ENCODE results near the gene CORO7.

The CORO7 gene

DNA sequence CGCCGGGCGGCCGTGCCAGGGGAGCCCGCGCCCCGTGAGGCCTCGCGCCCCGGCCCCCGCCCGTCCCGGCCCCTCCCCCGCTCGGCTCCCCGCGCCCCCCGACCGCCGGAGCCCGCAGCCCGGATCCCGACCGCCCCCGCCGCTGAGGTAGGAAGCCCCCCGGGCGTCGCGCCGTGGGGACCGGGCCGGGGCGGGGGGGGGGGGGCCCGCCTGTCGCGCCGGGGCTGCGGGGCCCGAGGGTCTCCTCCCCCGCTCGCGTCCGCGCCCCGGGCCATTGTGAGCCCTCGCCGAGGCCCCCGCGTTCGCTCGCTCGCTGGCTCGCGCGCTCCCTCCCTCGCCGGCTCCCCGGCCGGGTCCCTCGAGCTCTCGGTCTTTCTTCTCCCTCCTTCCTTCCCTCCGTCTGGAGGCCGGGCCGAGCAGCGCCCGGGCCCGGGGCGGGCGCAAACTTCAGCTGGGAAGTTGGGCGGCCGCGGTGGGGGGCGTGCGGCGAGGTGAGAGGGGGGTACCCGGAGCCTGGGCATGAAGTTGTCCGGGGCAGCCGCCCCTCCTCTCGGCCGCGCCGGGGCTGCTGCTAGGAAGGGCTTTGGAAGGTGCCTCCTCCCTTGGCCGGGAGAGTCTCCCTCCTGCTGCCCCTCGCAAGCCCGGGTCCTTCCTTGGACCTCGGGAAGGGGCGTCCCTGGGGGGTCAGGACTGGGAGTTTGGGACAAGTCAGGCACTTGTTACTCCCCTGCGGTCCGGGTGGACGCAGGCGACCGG is 100.1 kb downstream of the CORO7 start:
- no peak for TF ChIP-seq CTCF (IDR thresholded peaks at IDR 0.05; ENCODE audit: borderline replicate concordance, insufficient read depth, low read depth, low read length)
- H3K4me3 ChIP-seq (ENCODE audit: low read depth, low read length): peak overlapping the region; percentile 5

GRCh38 chr16:4315186-4316107 is 100.9 kb downstream of the CORO7 start, which contains the start of gene GLIS2:
TSS of gene GLIS2 (plus strand) at chr16:4316067. CDS start at chr16:4332281, 16,214 bp downstream.
- peak within 1 kb of the TSS; percentile 5 for H3K4me3 ChIP-seq (ENCODE audit: low read depth, low read length)
- no peak for TF ChIP-seq CTCF (IDR thresholded peaks at IDR 0.05; ENCODE audit: borderline replicate concordance, insufficient read depth, low read depth, low read length)

DNA sequence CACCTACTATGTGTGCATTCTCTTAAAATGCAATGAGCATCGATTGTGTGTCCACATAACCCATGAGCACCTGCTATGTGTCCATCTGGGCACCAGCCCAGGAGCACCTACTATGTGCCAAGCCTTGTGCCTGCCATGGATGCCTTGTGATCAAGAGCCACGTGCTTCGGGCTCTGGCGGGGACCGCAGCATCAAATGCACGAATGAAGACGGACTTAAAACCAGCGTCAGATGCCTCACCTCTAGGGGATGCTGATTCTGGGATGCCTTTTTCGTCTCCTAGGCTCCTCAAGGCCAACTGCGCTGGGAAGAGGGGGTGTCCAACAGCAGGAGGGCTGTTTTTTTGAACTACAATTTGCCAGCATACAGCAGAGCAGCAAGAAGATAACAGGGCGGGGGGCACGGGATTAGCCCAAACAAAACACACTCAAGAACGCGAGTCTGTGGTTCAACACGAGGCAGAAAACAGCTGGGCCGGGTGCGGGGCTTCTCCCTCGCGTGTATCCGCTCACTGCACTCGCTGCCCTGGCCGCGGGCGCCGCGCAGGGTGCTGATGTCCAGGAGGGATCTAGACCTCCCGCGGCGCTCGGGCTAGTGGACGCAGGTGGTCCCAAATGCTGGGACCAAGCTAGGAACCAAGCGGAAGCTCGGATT is 101.7 kb downstream of the CORO7 start:
- TF ChIP-seq CTCF (IDR thresholded peaks at IDR 0.05; ENCODE audit: borderline replicate concordance, insufficient read depth, low read depth, low read length): no peak
- no peak overlapping the region for H3K4me3 ChIP-seq (ENCODE audit: low read depth, low read length)

DNA sequence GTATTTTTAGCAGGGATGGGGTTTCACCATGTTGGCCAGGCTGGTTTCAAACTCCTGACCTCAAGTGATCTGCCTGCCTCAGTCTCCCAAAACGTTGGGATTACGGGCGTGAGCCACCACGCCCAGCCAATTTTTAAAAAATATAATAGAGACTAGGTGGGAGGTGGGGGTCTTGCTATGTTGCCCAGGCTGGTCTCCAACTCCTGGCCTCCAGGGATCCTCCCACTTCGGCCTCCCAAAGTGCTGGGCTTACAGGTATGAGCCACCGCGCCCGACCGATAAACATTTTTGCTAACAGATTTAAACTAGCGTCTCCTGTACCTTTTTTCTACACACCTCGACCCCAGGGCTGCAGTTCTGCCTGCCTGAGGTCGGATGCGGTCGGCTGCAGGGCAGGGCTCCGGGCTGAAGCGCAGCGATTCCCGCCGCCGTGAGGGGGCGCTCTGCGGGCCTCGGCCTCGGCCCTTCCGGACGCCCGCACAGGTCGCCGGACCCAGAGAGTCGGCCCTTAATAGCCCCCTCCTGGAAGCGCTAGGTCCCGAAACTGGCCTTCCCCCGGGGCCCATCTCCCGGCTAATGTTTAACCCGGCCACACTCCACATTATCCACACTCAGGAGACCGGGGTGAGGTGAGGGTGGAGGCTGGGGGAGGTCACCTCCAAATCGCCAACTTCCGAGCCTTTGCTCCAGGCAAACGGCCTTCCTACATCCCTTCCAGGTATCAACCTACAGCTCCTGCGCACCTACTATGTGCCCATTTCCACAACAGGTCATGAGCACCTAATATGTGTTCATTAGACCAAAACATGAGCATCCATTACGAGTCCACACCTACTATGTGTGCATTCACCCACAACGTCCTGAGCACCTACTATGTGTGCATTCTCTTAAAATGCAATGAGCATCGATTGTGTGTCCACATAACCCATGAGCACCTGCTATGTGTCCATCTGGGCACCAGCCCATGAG is 102.5 kb downstream of the CORO7 start:
- H3K4me3 ChIP-seq (ENCODE audit: low read depth, low read length): no peak overlapping the region
- TF ChIP-seq CTCF (IDR thresholded peaks at IDR 0.05; ENCODE audit: borderline replicate concordance, insufficient read depth, low read depth, low read length): peak; percentile 83

DNA sequence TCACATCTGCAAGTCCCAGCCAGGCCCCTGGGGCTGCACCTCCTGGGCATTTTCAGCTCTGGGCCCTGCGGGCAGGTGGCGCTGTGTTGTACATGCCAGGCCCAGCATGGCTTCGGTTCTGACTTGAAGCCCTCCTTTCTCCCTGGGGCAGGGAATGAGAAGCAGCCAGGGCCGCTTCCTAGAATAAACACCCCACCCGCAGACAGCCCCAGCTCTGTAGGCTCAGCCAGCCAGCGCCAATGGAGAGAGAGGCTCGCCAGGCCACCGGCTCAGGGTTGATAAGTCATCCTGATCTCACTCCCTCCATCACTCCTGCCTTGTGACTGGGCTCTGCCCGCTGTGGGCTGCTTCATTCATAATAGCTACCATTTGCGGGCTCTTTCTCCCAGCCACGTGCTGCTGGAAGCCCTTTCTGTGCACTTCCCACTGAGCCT is 106.5 kb downstream of the CORO7 start:
- H3K4me3 ChIP-seq (ENCODE audit: low read depth, low read length): no peak overlapping the region

More for the DNA sequence above, 106.5 kb downstream of the CORO7 start:
- TF ChIP-seq CTCF (IDR thresholded peaks at IDR 0.05; ENCODE audit: borderline replicate concordance, insufficient read depth, low read depth, low read length): peak; percentile 89

Measured in GM12875 (cell line).